Tibial nerve (tissue), 4 donors: ENCODE measurements around the gene TPCN1. TPM values are rescaled to one million over a fixed set of nuclear protein-coding genes. Genes with fewer than 3 reads are reported as not detected.
A peak's percentile ranks its signal among the peaks of the same experiment; 100 is the strongest.

Experiments used
- DNase-seq, 2 donors: peaks; one replicate each; pipeline ENCODE4 v3.0.0-alpha.2; 2019; ENCODE audit warnings: low spot score in 2 of 2
- H3K27ac ChIP-seq, 4 donors: fragments of 200-600 bp; sonication (generic) in 3 of 4; one replicate each; pipeline ENCODE4 v1.5.1; 2017 to 2019; ENCODE audit warnings: mild to moderate bottlenecking in 1 of 4
- H3K27me3 ChIP-seq, 2 donors: fragments of 200-600 bp; sonication (generic) in 1 of 2; one replicate each; pipeline versions ENCODE4 v1.5.1 to v1.6.0; 2017 to 2019
- H3K36me3 ChIP-seq, 3 donors: fragments of 200-600 bp; sonication (generic); one replicate each; pipeline ENCODE4 v1.5.1; 2018 to 2019
- H3K4me1 ChIP-seq, 4 donors: fragments of 200-600 bp; sonication (generic) in 3 of 4; one replicate each; pipeline ENCODE4 v1.5.1; 2017 to 2019
- H3K4me3 ChIP-seq, 4 donors: fragments of 200-600 bp; sonication (generic) in 3 of 4; one replicate each; pipeline ENCODE4 v1.5.1; 2017 to 2019; ENCODE audit warnings: mild to moderate bottlenecking in 1 of 4, moderate library complexity in 1 of 4
- H3K9me3 ChIP-seq, 4 donors: fragments of 200-600 bp; sonication (generic) in 3 of 4; one replicate each; pipeline ENCODE4 v1.5.1; 2017 to 2019
- CTCF ChIP-seq, 5 experiments: fragments of 200-600 bp in 3 of 5; fragments of 450-650 bp in 2 of 5; sonication (generic) in 3 of 5; IDR thresholded peaks; one replicate each; pipeline ENCODE4 v1.5.1; 2016 to 2019; ENCODE audit warnings: antibody characterized with exemption in 5 of 5, mild to moderate bottlenecking in 3 of 5, moderate library complexity in 2 of 5
- EP300 ChIP-seq, 2 donors: sonication (generic); formaldehyde crosslinking; IDR thresholded peaks; one replicate each; pipeline ENCODE4 v1.6.1; 2017; ENCODE audit warnings: antibody characterized with exemption in 2 of 2, mild to moderate bottlenecking in 1 of 2
- POLR2A ChIP-seq, 2 donors: fragments of 450-650 bp; IDR thresholded peaks; one replicate each; pipeline ENCODE4 v1.6.1; 2017; ENCODE audit warnings: antibody characterized with exemption in 2 of 2, mild to moderate bottlenecking in 2 of 2, moderate library complexity in 2 of 2
- WGBS, 2 donors: methylation state at CpG; one replicate each; pipeline ENCODE4 v1.1.5; 2018; 5-methylcytosine and 5-hydroxymethylcytosine counted together
- total RNA-seq, 4 donors: library from RNA; depleted of rRNA; stranded (reverse); fragments of >200 nt; gene quantifications; one replicate each; pipeline ENCODE4 v1.1.0, GENCODE V29; 2016

TPCN1 gene
- total RNA-seq, 4 donors from 2014 or later: 62.7 to 77.6 (median 69.8) TPM

GRCh38 chr12:113184098-113184899, 37.0 kb upstream of the TPCN1 start:
- no peaks in the 10 kb centered on the region for H3K9me3 ChIP-seq
- H3K27ac ChIP-seq: peak overlapping the region; percentile 73 to 96 (median 92)
- 30 to 32% methylated on average over 26 of the region's 26 CpGs for WGBS, 2 donors
- TF ChIP-seq CTCF (IDR thresholded peaks at IDR 0.05) (no peak), POLR2A (IDR thresholded peaks at IDR 0.05) (no peak), EP300 (IDR thresholded peaks at IDR 0.05) (no peak)
- H3K4me1 ChIP-seq: peaks cover 0 to 38% (median 22%) of the 10 kb centered on the region in 4 donors
- DNase-seq: peak in 1 of 2 donors; percentile 23
- H3K27me3 ChIP-seq: no peaks in the 10 kb centered on the region
- peak overlapping the region; percentile 86 to 95 (median 91) for H3K4me3 ChIP-seq
- H3K36me3 ChIP-seq: peaks cover 0 to 37% (median 5%) of the 10 kb centered on the region in 3 donors

- peak overlapping the region; percentile 73 to 96 (median 92) for H3K27ac ChIP-seq
- H3K4me1 ChIP-seq: peaks cover 0 to 38% (median 22%) of the 10 kb centered on the region in 4 donors
- peak overlapping the region; percentile 86 to 95 (median 91) for H3K4me3 ChIP-seq
- TF ChIP-seq EP300 (IDR thresholded peaks at IDR 0.05): no peak
- no peak for TF ChIP-seq POLR2A (IDR thresholded peaks at IDR 0.05)
- no peak for TF ChIP-seq CTCF (IDR thresholded peaks at IDR 0.05)
- peak; percentile 77 to 86 for DNase-seq
- peaks cover 0 to 37% (median 0%) of the 10 kb centered on the region in 3 donors for H3K36me3 ChIP-seq
- WGBS, 2 donors: 0% methylated on average over 13 to 19 of the region's 20 CpGs
- no peaks in the 10 kb centered on the region for H3K9me3 ChIP-seq
- H3K27me3 ChIP-seq: no peaks in the 10 kb centered on the region
Measured at GRCh38 chr12:113184900-113185179, 36.4 kb upstream of the TPCN1 start.

- Histone ChIP-seq H3K27ac (peak within 1 kb of the TSS; percentile 73 to 96 (median 92)), H3K9me3 (no peaks in the 10 kb centered on the region), H3K27me3 (no peaks in the 10 kb centered on the region), H3K4me3 (peak within 1 kb of the TSS; percentile 86 to 95 (median 91)), H3K36me3 (peaks cover 0 to 36% (median 0%) of the 10 kb centered on the region in 3 donors), H3K4me1 (peaks cover 0 to 38% (median 22%) of the 10 kb centered on the region in 4 donors)
- TF ChIP-seq POLR2A (IDR thresholded peaks at IDR 0.05) (peak in 1 of 2 donors; percentile 53), EP300 (IDR thresholded peaks at IDR 0.05) (peak in 1 of 2 donors; percentile 82), CTCF (IDR thresholded peaks at IDR 0.05) (peak in 2 of 5 experiments; percentile 37 to 55)
- DNase-seq: peak; percentile 71 to 77
- 0% methylated on average over 24 to 45 of the region's 89 CpGs for WGBS, 2 donors
Measured at GRCh38 chr12:113185180-113186032, 35.9 kb upstream of the TPCN1 start, which contains the start of the genes DDX54 and RITA1. Gene DDX54 (minus strand): TSS chr12:113185478. CDS start chr12:113185451, 27 bp downstream. Gene RITA1 (plus strand): TSS chr12:113185721. CDS start chr12:113186747, 1,026 bp downstream.

- 7 to 9% methylated on average over 10 to 11 of the region's 11 CpGs for WGBS, 2 donors
- TF ChIP-seq CTCF (IDR thresholded peaks at IDR 0.05) (no peak), POLR2A (IDR thresholded peaks at IDR 0.05) (no peak), EP300 (IDR thresholded peaks at IDR 0.05) (no peak)
- peak overlapping the region; percentile 86 to 95 (median 91) for H3K4me3 ChIP-seq
- peak overlapping the region in 3 of 4 donors; percentile 92 to 96 (median 93) for H3K27ac ChIP-seq
- H3K36me3 ChIP-seq: peaks cover 0 to 35% (median 0%) of the 10 kb centered on the region in 3 donors
- no peaks in the 10 kb centered on the region for H3K27me3 ChIP-seq
- H3K4me1 ChIP-seq: peaks cover 0 to 38% (median 22%) of the 10 kb centered on the region in 4 donors
- no peak for DNase-seq
- H3K9me3 ChIP-seq: no peaks in the 10 kb centered on the region
Measured at GRCh38 chr12:113186033-113186365, 35.3 kb upstream of the TPCN1 start.
